Uterus (tissue), 2 donors: ENCODE data around the gene RBBP9.

Experiments
- POLR2A ChIP-seq, 2 donors: fragments of 450-650 bp; IDR thresholded peaks; one replicate each; pipeline ENCODE4 v1.6.1; 2016; ENCODE audit warnings: antibody characterized with exemption in 2 of 2, mild to moderate bottlenecking in 1 of 2, moderate library complexity in 1 of 2
- TF ChIP-seq, protein P1 (sequence below), 4 experiments: fragments of 200-600 bp in 2 of 4; fragments of 450-650 bp in 2 of 4; sonication (generic) in 2 of 4; IDR thresholded peaks; one replicate each; pipeline ENCODE4 v1.5.1; 2016 to 2019; ENCODE audit warnings: antibody characterized with exemption in 4 of 4, mild to moderate bottlenecking in 2 of 4, moderate library complexity in 1 of 4

- TF ChIP-seq, protein P1, sequence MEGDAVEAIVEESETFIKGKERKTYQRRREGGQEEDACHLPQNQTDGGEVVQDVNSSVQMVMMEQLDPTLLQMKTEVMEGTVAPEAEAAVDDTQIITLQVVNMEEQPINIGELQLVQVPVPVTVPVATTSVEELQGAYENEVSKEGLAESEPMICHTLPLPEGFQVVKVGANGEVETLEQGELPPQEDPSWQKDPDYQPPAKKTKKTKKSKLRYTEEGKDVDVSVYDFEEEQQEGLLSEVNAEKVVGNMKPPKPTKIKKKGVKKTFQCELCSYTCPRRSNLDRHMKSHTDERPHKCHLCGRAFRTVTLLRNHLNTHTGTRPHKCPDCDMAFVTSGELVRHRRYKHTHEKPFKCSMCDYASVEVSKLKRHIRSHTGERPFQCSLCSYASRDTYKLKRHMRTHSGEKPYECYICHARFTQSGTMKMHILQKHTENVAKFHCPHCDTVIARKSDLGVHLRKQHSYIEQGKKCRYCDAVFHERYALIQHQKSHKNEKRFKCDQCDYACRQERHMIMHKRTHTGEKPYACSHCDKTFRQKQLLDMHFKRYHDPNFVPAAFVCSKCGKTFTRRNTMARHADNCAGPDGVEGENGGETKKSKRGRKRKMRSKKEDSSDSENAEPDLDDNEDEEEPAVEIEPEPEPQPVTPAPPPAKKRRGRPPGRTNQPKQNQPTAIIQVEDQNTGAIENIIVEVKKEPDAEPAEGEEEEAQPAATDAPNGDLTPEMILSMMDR (IDR thresholded peaks at IDR 0.05): no peak
- TF ChIP-seq POLR2A (IDR thresholded peaks at IDR 0.05): no peak
These were observed 30.8 kb upstream of the RBBP9 start for GRCh38 chr20:18527836-18528235.
